K562 (cell line): Measurements from ENCODE around the gene SLC22A12. TPM values are rescaled to one million over a fixed set of nuclear protein-coding genes. Genes with fewer than 3 reads are reported as not detected.

Source experiments
- ATAC-seq: fragments of 200-7000 bp; cut with Tn5 transposase; 3 replicates; pipeline ENCODE4 v1.9.1; 2020; ENCODE audit warnings: moderate library complexity
- BruUV-seq: library from RNA; stranded (reverse); fragments of 400-500 nt; replicated peaks from 2 replicates; lab custom pipeline; 2021; lab: Mats Ljungman, UMichigan
- CTCF ChIA-PET: fragments of 300-600 bp; formaldehyde crosslinking; extraction: SDS; loops from one replicate; lab custom pipeline; 2021; ENCODE audit warnings: low intra/inter-chr PET ratio; lab: Yijun Ruan, JAX
- POLR2A ChIA-PET: fragments of 300-600, 350-650 bp; sonication (Branson Sonifier 250); formaldehyde crosslinking; extraction: SDS; loops from one replicate; lab custom pipeline; 2021; ENCODE audit warnings: antibody characterized with exemption, inconsistent platforms; lab: Yijun Ruan, JAX
- DNase-seq, 4 experiments: peaks; one replicate each; pipeline versions ENCODE4 v3.0.0 to v3.0.0-alpha.2; 2011 to 2018; ENCODE audit warnings: low spot score in 3 of 4, mixed read lengths in 3 of 4; ENCODE audit errors: extremely low read depth in 1 of 4
- FAIRE-seq: peaks from 2 replicates; lab custom pipeline; 2011; peaks lifted over from hg19 to GRCh38; lab: Jason Lieb, UNC
- H2AFZ ChIP-seq: 2 replicates; pipeline ENCODE4 v1.6.0; 2011; ENCODE audit warnings: low read depth, low read length, control low read depth, inconsistent platforms
- H3K27ac ChIP-seq: fragments of 200-600 bp; 3 replicates; pipeline ENCODE4 v1.8.0; 2011; ENCODE audit warnings: low read depth, mild to moderate bottlenecking, control low read depth, inconsistent platforms, low read length, moderate library complexity, mixed read lengths; ENCODE audit errors: extremely low read depth
- H3K27me3 ChIP-seq, 2 experiments: fragments of 300-600 bp in 1 of 2; 2 replicates in 1 of 2; 3 replicates in 1 of 2; pipeline versions ENCODE4 v1.6.0 to v1.8.0; 2011; ENCODE audit warnings: inconsistent platforms in 2 of 2, low read length in 2 of 2, mild to moderate bottlenecking in 1 of 2, mixed read lengths in 1 of 2, moderate library complexity in 1 of 2; ENCODE audit not compliant: control insufficient read depth in 2 of 2, insufficient read depth in 2 of 2
- H3K36me3 ChIP-seq: fragments of 300-600 bp; 3 replicates; pipeline ENCODE4 v1.8.0; 2011; ENCODE audit warnings: mild to moderate bottlenecking, low read length, inconsistent platforms; ENCODE audit not compliant: control insufficient read depth, insufficient read depth
- H3K4me1 ChIP-seq, 2 experiments: fragments of 200-600 bp in 1 of 2; replicated peaks in 1 of 2; 2 replicates in 1 of 2; 3 replicates in 1 of 2; pipeline versions ENCODE4 v1.5.1 to v1.8.0; 2011; ENCODE audit warnings: inconsistent platforms in 2 of 2, low read length in 2 of 2, mild to moderate bottlenecking in 1 of 2, mixed read lengths in 1 of 2, moderate library complexity in 1 of 2; ENCODE audit not compliant: control insufficient read depth in 2 of 2, insufficient read depth in 2 of 2
- H3K4me2 ChIP-seq: 2 replicates; pipeline ENCODE4 v1.6.1; 2011; ENCODE audit warnings: low read length, control low read depth, inconsistent platforms, mixed read lengths; ENCODE audit not compliant: insufficient read depth
- H3K4me3 ChIP-seq: fragments of 200-600 bp; sonication (generic), shearing (Covaris generic); 2 replicates; pipeline ENCODE4 v1.5.1; 2016; ENCODE audit warnings: control low read depth, inconsistent platforms
- H3K79me2 ChIP-seq: fragments of 200-600 bp; 3 replicates; pipeline ENCODE4 v1.8.0; 2011; ENCODE audit warnings: low read length, inconsistent platforms; ENCODE audit not compliant: control insufficient read depth, insufficient read depth
- H3K9ac ChIP-seq, 2 experiments: 2 replicates each; pipeline versions ENCODE4 v1.6.0 to v1.6.1; 2011; ENCODE audit warnings: low read depth in 2 of 2, low read length in 2 of 2, control low read depth in 1 of 2, inconsistent platforms in 1 of 2, mild to moderate bottlenecking in 1 of 2, mixed read lengths in 1 of 2; ENCODE audit not compliant: insufficient read depth in 1 of 2
- H3K9me1 ChIP-seq: one replicate; pipeline ENCODE4 v1.6.0; 2011; ENCODE audit warnings: inconsistent platforms, mild to moderate bottlenecking, low read length, moderate library complexity; ENCODE audit not compliant: control insufficient read depth, insufficient read depth
- H3K9me3 ChIP-seq: replicated peaks from 2 replicates; pipeline ENCODE4 v1.5.1; 2011; ENCODE audit warnings: low read depth, low read length, inconsistent platforms; ENCODE audit not compliant: control insufficient read depth, insufficient read depth
- H4K20me1 ChIP-seq: replicated peaks from 2 replicates; pipeline ENCODE4 v1.6.1; 2011; ENCODE audit warnings: low read length, inconsistent platforms, mixed read lengths; ENCODE audit not compliant: control insufficient read depth, insufficient read depth
- BRF1 ChIP-seq: IDR thresholded peaks from 3 replicates; pipeline ENCODE4 v1.6.1; 2011; ENCODE audit warnings: borderline replicate concordance, mild to moderate bottlenecking; ENCODE audit not compliant: insufficient read length; ENCODE audit errors: extremely low read depth
- CHAMP1 ChIP-seq: fragments of 450-650 bp; IDR thresholded peaks from 2 replicates; pipeline ENCODE4 v1.6.1; 2016; ENCODE audit warnings: mild to moderate bottlenecking
- CHD2 ChIP-seq: IDR thresholded peaks from 2 replicates; pipeline ENCODE4 v1.6.1; 2011; ENCODE audit warnings: low read depth, low read length
- EHMT2 ChIP-seq: fragments of 450-650 bp; IDR thresholded peaks from 2 replicates; pipeline ENCODE4 v1.6.1; 2018; ENCODE audit warnings: antibody characterized with exemption
- GTF2A2 ChIP-seq: IDR thresholded peaks from 2 replicates; pipeline ENCODE4 v1.6.1; 2016; ENCODE audit warnings: mild to moderate bottlenecking, missing genetic modification characterization, missing compliant biosample characterization
- MEF2A ChIP-seq: IDR thresholded peaks from 2 replicates; pipeline ENCODE4 v1.6.1; 2011; ENCODE audit warnings: low read depth, mild to moderate bottlenecking, low read length, moderate library complexity; ENCODE audit not compliant: control insufficient read depth
- MTA2 ChIP-seq: fragments of 450-650 bp; IDR thresholded peaks from 2 replicates; pipeline ENCODE4 v1.6.1; 2016; ENCODE audit warnings: low read depth
- PHF21A ChIP-seq: fragments of 450-650 bp; IDR thresholded peaks from 2 replicates; pipeline ENCODE4 v1.6.1; 2017; ENCODE audit warnings: low read depth, borderline replicate concordance
- PHTF2 ChIP-seq: fragments of 250-450 bp; sonication (Bioruptor Pico); IDR thresholded peaks from 2 replicates; pipeline ENCODE4 v1.5.0; 2021; ENCODE audit warnings: mild to moderate bottlenecking
- RAD21 ChIP-seq, 2 experiments: fragments of 250-450 bp in 1 of 2; fragments of 450-650 bp in 1 of 2; sonication (Bioruptor Pico) in 1 of 2; formaldehyde crosslinking in 1 of 2; IDR thresholded peaks in 1 of 2; conservative IDR thresholded peaks in 1 of 2; 2 replicates each; pipeline versions ENCODE4 v1.4.0 to v1.8.0; 2020 to 2022; ENCODE audit warnings: mild to moderate bottlenecking in 2 of 2, moderate library complexity in 1 of 2
- ZBTB8A ChIP-seq: fragments of 450-650 bp; IDR thresholded peaks from 2 replicates; pipeline ENCODE4 v1.6.1; 2018; ENCODE audit warnings: mild to moderate bottlenecking, moderate library complexity; ENCODE audit not compliant: partially characterized antibody
- ZNF174 ChIP-seq: fragments of 250-450 bp; sonication (Bioruptor Pico); IDR thresholded peaks from 2 replicates; pipeline ENCODE4 v1.4.0; 2020; ENCODE audit warnings: mild to moderate bottlenecking
- ZNF668 ChIP-seq: fragments of 250-450 bp; sonication (Bioruptor Pico); IDR thresholded peaks from 2 replicates; pipeline ENCODE4 v1.8.0; 2022; ENCODE audit warnings: mild to moderate bottlenecking, inconsistent platforms
- WGBS: fragments of 100-300 bp; shearing (Covaris generic); methylation state at CpG from one replicate; pipeline ENCODE4 v1.1.6; 2016; ENCODE audit warnings: low coverage, mixed read lengths; ENCODE audit not compliant: insufficient coverage; ENCODE audit errors: missing lambda C conversion rate; 5-methylcytosine and 5-hydroxymethylcytosine counted together
- in situ Hi-C: fragments of 300-500 bp; cut with MboI; formaldehyde crosslinking; loops from 4 replicates; pipeline ENCODE4 v1.15.0; 2018; ENCODE audit warnings: inconsistent platforms, mixed read lengths
- intact Hi-C: fragments of 100-400 bp; cut with micrococcal nuclease; formaldehyde crosslinking; loops from 2 replicates; pipeline ENCODE4 v1.14.2; 2022
- polyA plus RNA-seq, 8 experiments: library from polyadenylated mRNA; depleted of rRNA in 4 of 8; stranded (reverse) in 5 of 8; unstranded in 3 of 8; fragments of >200 nt; fragmentation: Nextera tagmentation in 2 of 8; fragmentation: Illumina TruSeq in 1 of 8; extraction: Ambion mirVana in 2 of 8; extraction: Trizol in 1 of 8; gene quantifications; 2 replicates each; pipeline versions ENCODE4 v1.2.1 to v1.2.3, GENCODE V29; 2011 to 2014; ENCODE audit warnings: inconsistent platforms in 1 of 8, missing spikeins in 1 of 8
- total RNA-seq, 7 experiments: library from RNA; depleted of rRNA in 6 of 7; stranded (reverse); fragments of >200 nt in 6 of 7; fragmentation: Illumina TruSeq in 2 of 7; extraction: Trizol in 2 of 7; gene quantifications; 2 replicates each; pipeline versions ENCODE4 v1.2.1 to v1.2.3, GENCODE V29; 2011 to 2021; ENCODE audit warnings: low replicate concordance in 1 of 7
- TF ChIP-seq, protein P1 (sequence below): fragments of 450-650 bp; IDR thresholded peaks from 2 replicates; pipeline ENCODE4 v1.6.1; 2014; ENCODE audit warnings: low read depth, mild to moderate bottlenecking, moderate library complexity, borderline replicate concordance
- TF ChIP-seq, protein P2 (sequence below): fragments of 150-350 bp; IDR thresholded peaks from 2 replicates; pipeline ENCODE4 v1.6.1; 2014; ENCODE audit warnings: low read depth, mild to moderate bottlenecking, low read length, borderline replicate concordance

Gene SLC22A12
- total and polyA plus RNA-seq, 9 of the 15 experiments (the other 6 are each of a cell fraction or from before 2014, with no cell fraction given) = not detected

DNA sequence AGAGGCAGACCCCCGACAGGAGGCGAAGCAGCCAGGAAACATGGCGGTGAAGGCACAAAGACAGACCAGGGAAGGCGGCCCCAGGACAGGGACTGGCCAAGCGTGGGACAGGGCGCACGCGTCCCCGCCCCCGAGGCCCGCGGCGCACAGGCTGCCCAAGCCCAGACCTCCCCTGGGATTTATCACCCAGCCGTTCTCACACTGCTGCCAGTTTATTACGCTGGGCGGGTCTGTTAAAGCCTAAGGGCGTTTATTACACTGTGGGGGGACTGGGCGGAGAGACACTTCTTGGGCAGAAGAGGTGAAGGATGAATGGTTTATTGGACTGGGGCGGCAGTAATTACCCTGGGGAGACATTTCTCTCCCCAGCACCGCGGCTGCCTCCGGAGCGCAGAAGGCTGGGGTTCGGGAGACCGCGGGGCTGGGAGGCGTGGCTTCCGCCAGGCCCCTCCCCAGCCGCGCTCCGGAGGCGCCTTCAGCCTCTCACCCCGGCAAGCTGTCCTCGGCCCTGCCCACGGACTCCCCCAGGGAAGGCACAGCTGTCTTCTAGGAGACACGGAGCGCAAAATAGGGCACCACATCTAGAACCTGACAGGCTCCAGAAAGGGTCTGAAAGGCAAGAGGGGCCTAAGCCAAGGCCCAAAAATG lies 47.1 kb downstream of the SLC22A12 start:
- no peaks in the 10 kb centered on the region for H3K36me3 ChIP-seq
- DNase-seq (peak in 3 of 4 experiments; percentile 45 to 71 (median 71)), ATAC-seq (peak; percentile 75), FAIRE-seq (no peak)
- H3K27me3 ChIP-seq = peaks cover 10 to 69% of the 10 kb centered on the region in 2 experiments
- H3K9ac ChIP-seq = 0 out of 4 replicates have a peak overlapping the region, but pooled peaks of 1 of the 2 experiments have one; percentile 63
- H3K4me3 ChIP-seq = no peak overlapping the region
- in situ Hi-C loops (no loop called here), intact Hi-C loops (no loop called here)
- 0 out of 2 replicates have a peak, but pooled peaks cover 4% of the 10 kb centered on the region for H4K20me1 ChIP-seq
- no peak overlapping the region for H3K27ac ChIP-seq
- ChIA-PET CTCF (no interaction called here), POLR2A (interaction anchor here (0.6 kb wide), 1 partner anchor 115 kb away, joined by 3 read pairs; no protein-coding TSS in a partner anchor)
- H2AFZ ChIP-seq = no peak overlapping the region
- 6% methylated on average over 32 of the region's 37 CpGs for WGBS
- BruUV-seq = no TSS peak
- H3K9me3 ChIP-seq = no peaks in the 10 kb centered on the region
- peaks cover 0 to 19% of the 10 kb centered on the region in 2 experiments; a peak in 2 of 5 replicates for H3K4me1 ChIP-seq
- no peaks in the 10 kb centered on the region for H3K9me1 ChIP-seq
- H3K79me2 ChIP-seq = no peaks in the 10 kb centered on the region
- peak overlapping the region; percentile 9; the same call in 1 of the 2 replicates for H3K4me2 ChIP-seq
- TF ChIP-seq MEF2A (no peak), ZNF174 (CRISPR knock-in tag) (no peak), PHTF2 (CRISPR knock-in tag) (no peak), MTA2 (no peak), BRF1 (no peak), EHMT2 (no peak), ZNF668 (CRISPR knock-in tag) (no peak), RAD21 (CRISPR knock-in tag; conservative IDR thresholded peaks at IDR 0.05 in 1 of 2, IDR thresholded peaks at IDR 0.05 in 1 of 2) (no peak), PHF21A (no peak), CHAMP1 (no peak), GTF2A2 (tag) (no peak), CHD2 (no peak), ZBTB8A (no peak)
- TF ChIP-seq, protein P1, sequence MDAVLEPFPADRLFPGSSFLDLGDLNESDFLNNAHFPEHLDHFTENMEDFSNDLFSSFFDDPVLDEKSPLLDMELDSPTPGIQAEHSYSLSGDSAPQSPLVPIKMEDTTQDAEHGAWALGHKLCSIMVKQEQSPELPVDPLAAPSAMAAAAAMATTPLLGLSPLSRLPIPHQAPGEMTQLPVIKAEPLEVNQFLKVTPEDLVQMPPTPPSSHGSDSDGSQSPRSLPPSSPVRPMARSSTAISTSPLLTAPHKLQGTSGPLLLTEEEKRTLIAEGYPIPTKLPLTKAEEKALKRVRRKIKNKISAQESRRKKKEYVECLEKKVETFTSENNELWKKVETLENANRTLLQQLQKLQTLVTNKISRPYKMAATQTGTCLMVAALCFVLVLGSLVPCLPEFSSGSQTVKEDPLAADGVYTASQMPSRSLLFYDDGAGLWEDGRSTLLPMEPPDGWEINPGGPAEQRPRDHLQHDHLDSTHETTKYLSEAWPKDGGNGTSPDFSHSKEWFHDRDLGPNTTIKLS = no peak
- TF ChIP-seq, protein P2, sequence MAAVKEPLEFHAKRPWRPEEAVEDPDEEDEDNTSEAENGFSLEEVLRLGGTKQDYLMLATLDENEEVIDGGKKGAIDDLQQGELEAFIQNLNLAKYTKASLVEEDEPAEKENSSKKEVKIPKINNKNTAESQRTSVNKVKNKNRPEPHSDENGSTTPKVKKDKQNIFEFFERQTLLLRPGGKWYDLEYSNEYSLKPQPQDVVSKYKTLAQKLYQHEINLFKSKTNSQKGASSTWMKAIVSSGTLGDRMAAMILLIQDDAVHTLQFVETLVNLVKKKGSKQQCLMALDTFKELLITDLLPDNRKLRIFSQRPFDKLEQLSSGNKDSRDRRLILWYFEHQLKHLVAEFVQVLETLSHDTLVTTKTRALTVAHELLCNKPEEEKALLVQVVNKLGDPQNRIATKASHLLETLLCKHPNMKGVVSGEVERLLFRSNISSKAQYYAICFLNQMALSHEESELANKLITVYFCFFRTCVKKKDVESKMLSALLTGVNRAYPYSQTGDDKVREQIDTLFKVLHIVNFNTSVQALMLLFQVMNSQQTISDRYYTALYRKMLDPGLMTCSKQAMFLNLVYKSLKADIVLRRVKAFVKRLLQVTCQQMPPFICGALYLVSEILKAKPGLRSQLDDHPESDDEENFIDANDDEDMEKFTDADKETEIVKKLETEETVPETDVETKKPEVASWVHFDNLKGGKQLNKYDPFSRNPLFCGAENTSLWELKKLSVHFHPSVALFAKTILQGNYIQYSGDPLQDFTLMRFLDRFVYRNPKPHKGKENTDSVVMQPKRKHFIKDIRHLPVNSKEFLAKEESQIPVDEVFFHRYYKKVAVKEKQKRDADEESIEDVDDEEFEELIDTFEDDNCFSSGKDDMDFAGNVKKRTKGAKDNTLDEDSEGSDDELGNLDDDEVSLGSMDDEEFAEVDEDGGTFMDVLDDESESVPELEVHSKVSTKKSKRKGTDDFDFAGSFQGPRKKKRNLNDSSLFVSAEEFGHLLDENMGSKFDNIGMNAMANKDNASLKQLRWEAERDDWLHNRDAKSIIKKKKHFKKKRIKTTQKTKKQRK = no peak
